Endothelial cell of umbilical vein (primary cell): ENCODE results near the gene SLC39A3. TPM values are rescaled to one million over a fixed set of nuclear protein-coding genes. Genes with fewer than 3 reads are reported as not detected.

Source experiments
- BruUV-seq: library from RNA; stranded (reverse); fragments of 400-500 nt; replicated peaks from 2 replicates; lab custom pipeline; 2021; lab: Mats Ljungman, UMichigan
- CTCF ChIA-PET: fragments of 300-600, 350-600 bp; sonication (Branson Sonifier 250); formaldehyde crosslinking; loops from one replicate; lab custom pipeline; 2021; ENCODE audit warnings: antibody characterized with exemption, inconsistent platforms; lab: Charles Lee
- POLR2A ChIA-PET: fragments of 300-600, 350-600 bp; sonication (Branson Sonifier 250); formaldehyde crosslinking; loops from one replicate; lab custom pipeline; 2021; ENCODE audit warnings: antibody characterized with exemption, inconsistent platforms; lab: Charles Lee
- DNase-seq: peaks from one replicate; pipeline ENCODE4 v3.0.0-alpha.2; 2011; ENCODE audit warnings: low read depth, low spot score
- FAIRE-seq: peaks from 2 replicates; lab custom pipeline; 2011; peaks lifted over from hg19 to GRCh38; lab: Jason Lieb, UNC
- H2AFZ ChIP-seq: 2 replicates; pipeline ENCODE4 v1.6.0; 2012; ENCODE audit warnings: low read depth, low read length, control low read depth, inconsistent platforms
- H3K27ac ChIP-seq: 2 replicates; pipeline ENCODE4 v1.5.1; 2011; ENCODE audit warnings: low read depth, mild to moderate bottlenecking, control low read depth, low read length, moderate library complexity; ENCODE audit not compliant: insufficient read depth
- H3K27me3 ChIP-seq, 2 experiments: 2 replicates each; pipeline versions ENCODE4 v1.6.0 to v1.6.1; 2011; ENCODE audit warnings: low read length in 2 of 2, mixed read lengths in 1 of 2; ENCODE audit not compliant: control insufficient read depth in 2 of 2, insufficient read depth in 2 of 2
- H3K36me3 ChIP-seq, 2 experiments: 2 replicates in 1 of 2; 3 replicates in 1 of 2; pipeline ENCODE4 v1.5.1; 2011; ENCODE audit warnings: low read length in 2 of 2, mild to moderate bottlenecking in 1 of 2, moderate library complexity in 1 of 2; ENCODE audit not compliant: control insufficient read depth in 2 of 2, insufficient read depth in 2 of 2; ENCODE audit errors: extremely low read depth in 1 of 2
- H3K4me1 ChIP-seq: 3 replicates; pipeline ENCODE4 v1.5.1; 2011; ENCODE audit warnings: mild to moderate bottlenecking, low read length; ENCODE audit not compliant: control insufficient read depth, insufficient read depth; ENCODE audit errors: extremely low read depth
- H3K4me2 ChIP-seq: 2 replicates; pipeline ENCODE4 v1.6.1; 2011; ENCODE audit warnings: low read length, control low read depth, mixed read lengths; ENCODE audit not compliant: insufficient read depth
- H3K4me3 ChIP-seq, 3 experiments: fragments of 200-600 bp in 1 of 3; sonication (generic), shearing (Covaris generic) in 1 of 3; replicated peaks in 1 of 3; 2 replicates each; pipeline ENCODE4 v1.5.1; 2011 to 2016; ENCODE audit warnings: control low read depth in 3 of 3, low read length in 3 of 3, mild to moderate bottlenecking in 2 of 3, inconsistent platforms in 1 of 3, low read depth in 1 of 3, moderate library complexity in 1 of 3; ENCODE audit not compliant: insufficient read depth in 1 of 3
- H3K79me2 ChIP-seq: 2 replicates; pipeline ENCODE4 v1.6.0; 2012; ENCODE audit warnings: low read length, inconsistent platforms; ENCODE audit not compliant: control insufficient read depth, insufficient read depth
- H3K9ac ChIP-seq: replicated peaks from 2 replicates; pipeline ENCODE3; 2011; ENCODE audit warnings: low read length, control low read depth; ENCODE audit not compliant: insufficient read depth; ENCODE audit errors: extremely low read depth
- H3K9me1 ChIP-seq: replicated peaks from 3 replicates; pipeline ENCODE4 v1.6.0; 2011; ENCODE audit warnings: mild to moderate bottlenecking, low read length; ENCODE audit not compliant: control insufficient read depth, insufficient read depth; ENCODE audit errors: extremely low read depth
- H3K9me3 ChIP-seq: replicated peaks from 2 replicates; pipeline ENCODE4 v1.5.1; 2012; ENCODE audit warnings: low read length, inconsistent platforms; ENCODE audit not compliant: control insufficient read depth, insufficient read depth
- H4K20me1 ChIP-seq: replicated peaks from 2 replicates; pipeline ENCODE3; 2011; ENCODE audit warnings: mild to moderate bottlenecking, low read length; ENCODE audit not compliant: control insufficient read depth, insufficient read depth; ENCODE audit errors: extremely low read depth
- EZH2 ChIP-seq: IDR thresholded peaks from 2 replicates; pipeline ENCODE4 v1.6.1; 2012; ENCODE audit warnings: borderline replicate concordance, low read depth, mild to moderate bottlenecking, moderate library complexity, low read length, inconsistent platforms; ENCODE audit not compliant: severe bottlenecking
- FOS ChIP-seq: IDR thresholded peaks from 2 replicates; pipeline ENCODE4 v1.6.1; 2011; ENCODE audit warnings: mild to moderate bottlenecking, low read length, moderate library complexity, borderline replicate concordance; ENCODE audit not compliant: insufficient read depth
- GATA2 ChIP-seq: IDR thresholded peaks from 2 replicates; pipeline ENCODE4 v1.7.0; 2011; ENCODE audit warnings: low read depth, mild to moderate bottlenecking, moderate library complexity, mixed read lengths, low read length; ENCODE audit not compliant: insufficient read length, insufficient read depth
- JUN ChIP-seq: IDR thresholded peaks from 2 replicates; pipeline ENCODE4 v1.6.1; 2011; ENCODE audit warnings: borderline replicate concordance, low read depth; ENCODE audit not compliant: insufficient read length, insufficient read depth
- MYC ChIP-seq: IDR thresholded peaks from one replicate; pipeline ENCODE4 v1.6.1; 2011; ENCODE audit warnings: mild to moderate bottlenecking, low read depth, low read length
- POLR2A ChIP-seq: IDR thresholded peaks from 2 replicates; pipeline ENCODE4 v1.6.1; 2012; ENCODE audit warnings: low read depth, mild to moderate bottlenecking, control low read depth, low read length
- POLR2AphosphoS5 ChIP-seq: IDR thresholded peaks from 2 replicates; pipeline ENCODE4 v1.6.1; 2012; ENCODE audit warnings: low read depth, mild to moderate bottlenecking, control low read depth, low read length, moderate library complexity; ENCODE audit not compliant: insufficient read depth
- dilution Hi-C: fragments of 300-500 bp; cut with MboI; formaldehyde crosslinking; loops from one replicate; pipeline ENCODE4 v1.15.0; 2019; ENCODE audit warnings: low sequenced_read_pairs; ENCODE audit not compliant: extremely low pct_ligation_motif_present
- intact Hi-C: fragments of 100-400 bp; cut with micrococcal nuclease; formaldehyde crosslinking; loops from one replicate; pipeline ENCODE4 v1.10.0; 2022
- polyA plus RNA-seq, 4 experiments: library from polyadenylated mRNA; depleted of rRNA in 3 of 4; stranded (reverse) in 3 of 4; unstranded in 1 of 4; fragments of >200 nt; gene quantifications; 2 replicates each; pipeline versions ENCODE4 v1.2.1 to v1.2.3, GENCODE V29; 2011 to 2012; ENCODE audit warnings: missing spikeins in 1 of 4
- total RNA-seq: library from RNA; stranded (reverse); gene quantifications from 2 replicates; pipeline ENCODE4 v1.2.3, GENCODE V29; 2021
- TF ChIP-seq, protein P1 (sequence below): IDR thresholded peaks from 2 replicates; pipeline ENCODE4 v1.6.1; 2011; ENCODE audit not compliant: insufficient read depth, insufficient read length
- TF ChIP-seq, protein P2 (sequence below), 2 donors: IDR thresholded peaks; 1 replicate in 1 of 2; 2 replicates in 1 of 2; pipeline ENCODE4 v1.5.1; 2011; ENCODE audit warnings: low read length in 2 of 2, mild to moderate bottlenecking in 2 of 2, moderate library complexity in 2 of 2, control low read depth in 1 of 2, inconsistent platforms in 1 of 2, low read depth in 1 of 2; ENCODE audit not compliant: insufficient read depth in 1 of 2; ENCODE audit errors: extremely low read depth in 1 of 2

Gene SLC39A3
- total and polyA plus RNA-seq, 2 donors (not counting 3 experiments of a cell fraction or from before 2014, with no cell fraction given): 28.0 to 43.1 TPM

DNA sequence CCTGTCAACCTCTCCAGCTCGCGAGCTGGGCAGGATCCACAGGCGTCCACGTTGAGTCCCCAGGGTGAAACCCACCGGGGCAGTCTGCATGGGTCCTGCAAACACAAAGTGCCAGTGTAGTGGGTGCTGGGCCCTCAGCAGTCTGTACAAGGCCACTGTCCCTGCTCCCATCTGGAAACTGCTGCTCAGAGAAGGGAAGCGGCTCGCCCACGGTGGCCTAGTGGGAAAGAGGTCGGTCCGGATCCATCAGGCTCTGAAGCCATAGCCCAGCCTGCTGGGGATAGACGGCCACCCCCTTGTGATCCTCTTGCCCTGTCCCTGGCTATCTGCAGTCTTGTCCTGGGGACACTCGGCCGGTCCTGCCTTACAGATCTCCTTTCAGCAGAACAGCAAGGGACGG lies 16.1 kb downstream of the SLC39A3 start:
- H2AFZ ChIP-seq: no peak overlapping the region
- no peaks in the 10 kb centered on the region for H3K4me1 ChIP-seq
- ChIA-PET CTCF (interaction anchor here (1.4 kb wide), 1 partner anchor 15 kb away, joined by 3 read pairs; no protein-coding TSS in a partner anchor), POLR2A (no interaction called here)
- no peaks in the 10 kb centered on the region for H3K9me3 ChIP-seq
- H3K27me3 ChIP-seq: peaks cover 15 to 26% of the 10 kb centered on the region in 2 experiments
- dilution Hi-C loops: no loop called here
- H3K27ac ChIP-seq: no peak overlapping the region
- no peaks in the 10 kb centered on the region for H3K36me3 ChIP-seq
- H3K79me2 ChIP-seq: no peaks in the 10 kb centered on the region
- no peak overlapping the region for H3K4me3 ChIP-seq
- DNase-seq (no peak), FAIRE-seq (no peak)
- no TSS peak for BruUV-seq
- no peaks in the 10 kb centered on the region for H3K9me1 ChIP-seq
- intact Hi-C loops: no loop called here
- no peak overlapping the region for H3K4me2 ChIP-seq
- no peak overlapping the region for H3K9ac ChIP-seq
- no peak for TF ChIP-seq GATA2
- no peak for TF ChIP-seq EZH2
- no peak for TF ChIP-seq MYC
- TF ChIP-seq, protein P1, sequence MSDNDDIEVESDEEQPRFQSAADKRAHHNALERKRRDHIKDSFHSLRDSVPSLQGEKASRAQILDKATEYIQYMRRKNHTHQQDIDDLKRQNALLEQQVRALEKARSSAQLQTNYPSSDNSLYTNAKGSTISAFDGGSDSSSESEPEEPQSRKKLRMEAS: no peak
- no peak for TF ChIP-seq POLR2A
- TF ChIP-seq JUN: no peak
- TF ChIP-seq POLR2AphosphoS5: no peak
- H4K20me1 ChIP-seq: no peaks in the 10 kb centered on the region

DNA sequence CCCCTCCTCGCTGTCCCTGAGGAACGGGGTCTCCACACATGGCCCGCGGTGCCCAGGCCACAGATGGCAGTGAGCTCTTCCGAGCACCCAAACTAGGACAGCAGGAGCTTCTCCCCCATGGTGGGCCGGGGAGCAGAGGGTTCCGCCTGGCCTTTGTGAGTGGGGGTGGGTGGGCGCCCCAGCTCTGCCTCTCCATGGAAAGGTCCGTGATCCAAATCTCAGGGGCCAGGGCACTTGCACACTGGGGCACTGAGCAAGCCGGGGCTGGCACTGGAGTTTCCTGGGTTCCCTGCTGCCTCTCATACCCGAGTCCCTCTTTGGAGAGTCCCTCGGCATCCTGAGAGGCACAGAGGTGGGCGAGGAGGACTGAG lies 16.5 kb downstream of the SLC39A3 start:
- CTCF ChIA-PET: no interaction called here
- intact Hi-C loops: no loop called here
- dilution Hi-C loops: no loop called here
- POLR2A ChIA-PET: no interaction called here
- DNase-seq (no peak), FAIRE-seq (no peak)
- Histone ChIP-seq H3K9ac (no peak overlapping the region), H4K20me1 (no peaks in the 10 kb centered on the region), H3K9me3 (no peaks in the 10 kb centered on the region), H3K79me2 (no peaks in the 10 kb centered on the region), H3K27ac (no peak overlapping the region), H3K4me1 (no peaks in the 10 kb centered on the region), H2AFZ (no peak overlapping the region), H3K27me3 (peaks cover 15 to 26% of the 10 kb centered on the region in 2 experiments), H3K4me3 (no peak overlapping the region), H3K9me1 (no peaks in the 10 kb centered on the region), H3K4me2 (no peak overlapping the region), H3K36me3 (no peaks in the 10 kb centered on the region)
- BruUV-seq: no TSS peak
- TF ChIP-seq GATA2: no peak
- TF ChIP-seq MYC: no peak
- no peak for TF ChIP-seq FOS
- no peak for TF ChIP-seq EZH2
- no peak for TF ChIP-seq POLR2A
- no peak for TF ChIP-seq POLR2AphosphoS5
- TF ChIP-seq, protein P1: no peak
- TF ChIP-seq, protein P2, sequence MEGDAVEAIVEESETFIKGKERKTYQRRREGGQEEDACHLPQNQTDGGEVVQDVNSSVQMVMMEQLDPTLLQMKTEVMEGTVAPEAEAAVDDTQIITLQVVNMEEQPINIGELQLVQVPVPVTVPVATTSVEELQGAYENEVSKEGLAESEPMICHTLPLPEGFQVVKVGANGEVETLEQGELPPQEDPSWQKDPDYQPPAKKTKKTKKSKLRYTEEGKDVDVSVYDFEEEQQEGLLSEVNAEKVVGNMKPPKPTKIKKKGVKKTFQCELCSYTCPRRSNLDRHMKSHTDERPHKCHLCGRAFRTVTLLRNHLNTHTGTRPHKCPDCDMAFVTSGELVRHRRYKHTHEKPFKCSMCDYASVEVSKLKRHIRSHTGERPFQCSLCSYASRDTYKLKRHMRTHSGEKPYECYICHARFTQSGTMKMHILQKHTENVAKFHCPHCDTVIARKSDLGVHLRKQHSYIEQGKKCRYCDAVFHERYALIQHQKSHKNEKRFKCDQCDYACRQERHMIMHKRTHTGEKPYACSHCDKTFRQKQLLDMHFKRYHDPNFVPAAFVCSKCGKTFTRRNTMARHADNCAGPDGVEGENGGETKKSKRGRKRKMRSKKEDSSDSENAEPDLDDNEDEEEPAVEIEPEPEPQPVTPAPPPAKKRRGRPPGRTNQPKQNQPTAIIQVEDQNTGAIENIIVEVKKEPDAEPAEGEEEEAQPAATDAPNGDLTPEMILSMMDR (IDR thresholded peaks at IDR 0.05; ENCODE audit: extremely low read depth in 1 of 2, insufficient read depth in 1 of 2, low read depth in 1 of 2, low read length in 2 of 2): no peak
- no peak for TF ChIP-seq JUN
